Measurements from ENCODE around the gene MUCL3. TPM values are rescaled to one million over a fixed set of nuclear protein-coding genes. Genes with fewer than 3 reads are reported as not detected.

Gene MUCL3
- total RNA-seq, 1 experiment from 2014 or later = 0.15 TPM

- no TSS peak for BruUV-seq (replicated peaks)
- Histone ChIP-seq H3K4me1 (ENCODE audit: control insufficient read depth in 1 of 2, insufficient read depth in 2 of 2, low read length in 2 of 2) (peaks cover 14 to 32% of the 10 kb centered on the region in 2 experiments; a peak in 3 of 4 replicates), H3K9me2 (ENCODE audit: insufficient read depth) (no peaks in the 10 kb centered on the region), H4K20me1 (ENCODE audit: insufficient read depth) (no peaks in the 10 kb centered on the region), H2AFZ (ENCODE audit: low read depth, low read length, poor library complexity, severe bottlenecking) (no peak overlapping the region), H3K79me2 (ENCODE audit: insufficient read depth, low read length) (peaks cover 8% of the 10 kb centered on the region), H3K9ac (ENCODE audit: low read length) (peak overlapping the region; percentile 83), H3K27ac (ENCODE audit: low read depth, low read length) (peak overlapping the region; percentile 71), H3K36me3 (ENCODE audit: control insufficient read depth in 1 of 2, insufficient read depth in 2 of 2, low read length in 2 of 2) (peaks cover 18 to 36% of the 10 kb centered on the region in 2 experiments; a peak in 3 of 4 replicates), H3K9me3 (ENCODE audit: control insufficient read depth in 1 of 2, insufficient read depth in 1 of 2, low read depth in 1 of 2, low read length in 2 of 2) (no peaks in the 10 kb centered on the region), H3K4me3 (replicated peaks in 1 of 2; ENCODE audit: low read depth in 1 of 2, low read length in 2 of 2) (peak overlapping the region; percentile 17 to 72), H3K4me2 (ENCODE audit: low read length) (peak overlapping the region; percentile 87), H3K27me3 (ENCODE audit: insufficient read depth, low read length) (no peaks in the 10 kb centered on the region)
- CTCF ChIA-PET = interaction anchor here (1.0 to 5.0 kb wide), 13 partner anchors 30 to 183 kb away, joined by 3 to 66 read pairs (median 5); partner anchors contain the start of gene DDR1
- POLR2A ChIA-PET = interaction anchor here (0.6 to 2.0 kb wide), 6 partner anchors 28 to 174 kb away, joined by 3 to 8 read pairs (median 4); partner anchors contain the start of gene DDR1
- intact Hi-C loops (cut with micrococcal nuclease) = loop anchor here (1.0 to 2.0 kb wide), 3 partner anchors 85 to 279 kb away; no protein-coding TSS in a partner anchor
- TF ChIP-seq REST (IDR thresholded peaks at IDR 0.05; ENCODE audit: low read depth) (no peak), ATF3 (IDR thresholded peaks at IDR 0.05) (no peak), SP1 (IDR thresholded peaks at IDR 0.05; ENCODE audit: low read depth) (no peak), CTCF (IDR thresholded peaks at IDR 0.05 in 2 of 3, conservative IDR thresholded peaks at IDR 0.05 in 1 of 3; ENCODE audit: borderline replicate concordance in 1 of 3, insufficient read depth in 1 of 3, low read depth in 2 of 3, low read length in 2 of 3) (no peak), CEBPB (IDR thresholded peaks at IDR 0.05; ENCODE audit: low read depth) (no peak), ELF1 (IDR thresholded peaks at IDR 0.05; ENCODE audit: borderline replicate concordance, low read depth) (no peak), EGR1 (IDR thresholded peaks at IDR 0.05; ENCODE audit: low read depth) (no peak), ZFX (IDR thresholded peaks at IDR 0.05) (no peak), EZH2 (IDR thresholded peaks at IDR 0.05) (no peak), FOSL1 (IDR thresholded peaks at IDR 0.05; ENCODE audit: low read depth) (no peak), RAD21 (IDR thresholded peaks at IDR 0.05; ENCODE audit: low read depth) (no peak), TCF7L2 (IDR thresholded peaks at IDR 0.05; ENCODE audit: borderline replicate concordance, extremely low read depth, insufficient read depth, insufficient read length) (no peak), POLR2AphosphoS5 (IDR thresholded peaks at IDR 0.05; ENCODE audit: low read depth, low read length) (no peak), ZNF274 (IDR thresholded peaks at IDR 0.05; ENCODE audit: low read depth, low read length) (no peak), CBX3 (IDR thresholded peaks at IDR 0.05; ENCODE audit: low read depth) (no peak)
- RAD21 ChIA-PET (ENCODE audit: low non-redundant PET in 1 of 2, low total read pairs in 2 of 2, uncharacterized antibody in 2 of 2, unreplicated experiment in 2 of 2) = interaction anchor here (0.6 to 1.2 kb wide), 6 partner anchors 31 to 166 kb away, joined by 3 to 5 read pairs (median 4); no protein-coding TSS in a partner anchor
- DNase-seq (ENCODE audit: low read depth, low spot score) = no peak
- no peak for ATAC-seq
These were observed 27.1 kb upstream of the MUCL3 start for GRCh38 chr6:30913721-30914075.
